HTERT RPE-1 (cell line): ENCODE data around the gene DOK7.
"Not testable (repeated sequence)": the region's sequence is repeated elsewhere in the genome, so short reads cannot be mapped to it uniquely, and the experiment has no call there.

Experiments used
- in situ Hi-C: fragments of 300-500 bp; cut with MboI; formaldehyde crosslinking; loops from 4 replicates; pipeline ENCODE4 v1.14.3; 2020; ENCODE audit warnings: low sequenced_read_pairs

The DOK7 gene

DNA sequence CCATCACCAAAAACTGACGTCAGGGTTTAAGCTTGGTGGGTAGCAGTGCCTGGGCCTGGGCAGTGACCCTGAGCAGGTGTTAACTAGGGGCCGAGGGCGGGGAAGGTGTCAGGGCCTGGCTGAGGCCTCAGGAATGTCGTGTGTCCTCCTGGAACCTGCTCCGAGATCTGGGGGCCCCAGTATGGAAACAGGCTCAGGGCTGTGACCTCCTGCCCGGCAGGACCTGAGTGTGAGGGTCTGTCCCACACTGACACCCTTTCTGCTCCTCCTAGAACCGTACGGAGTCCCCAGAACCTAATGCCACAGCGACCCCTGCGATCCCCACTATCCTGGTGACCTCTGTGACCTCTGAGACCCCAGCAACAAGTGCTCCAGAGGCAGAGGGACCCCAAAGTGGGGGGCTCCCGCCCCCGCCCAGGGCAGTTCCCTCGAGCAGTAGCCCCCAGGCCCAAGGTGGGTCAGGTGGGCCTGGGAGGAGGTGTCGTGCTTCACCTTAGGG, 20.6 kb upstream of the DOK7 start:
- in situ Hi-C loops = no loop called here

DNA sequence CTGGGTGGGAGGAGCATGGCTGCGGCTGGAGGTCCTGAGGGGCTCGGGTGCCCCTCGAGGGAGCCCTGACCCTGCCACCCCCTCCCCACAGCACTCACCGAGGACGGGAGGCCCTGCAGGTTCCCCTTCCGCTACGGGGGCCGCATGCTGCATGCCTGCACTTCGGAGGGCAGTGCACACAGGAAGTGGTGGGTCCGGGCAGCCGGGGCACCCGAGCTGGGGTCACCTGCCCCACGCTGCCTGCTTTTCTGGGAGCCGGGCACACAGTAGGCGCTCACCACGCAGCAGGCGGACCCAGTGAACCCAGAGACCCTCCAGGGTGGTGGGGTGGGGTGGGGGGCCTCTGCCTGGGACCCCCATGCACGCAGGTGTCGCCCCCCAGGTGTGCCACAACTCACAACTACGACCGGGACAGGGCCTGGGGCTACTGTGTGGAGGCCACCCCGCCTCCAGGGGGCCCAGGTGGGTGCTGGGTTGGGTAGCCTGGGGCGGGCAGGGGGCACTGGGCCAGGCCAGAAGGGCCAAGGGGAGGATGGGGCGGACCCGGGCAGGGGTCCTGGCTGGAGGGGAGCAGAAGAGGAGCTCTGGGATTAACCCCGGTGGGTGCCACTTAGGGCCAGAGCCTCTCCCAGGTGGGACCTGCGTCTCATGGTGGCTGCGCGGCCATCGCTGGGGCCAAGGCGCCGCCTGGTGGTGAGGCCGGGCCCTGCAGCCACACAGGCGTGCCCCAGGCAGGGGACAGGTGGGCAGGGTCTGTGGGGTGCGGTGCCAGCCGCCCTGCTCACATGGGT, 20.0 kb upstream of the DOK7 start:
- in situ Hi-C loops = no loop called here

DNA sequence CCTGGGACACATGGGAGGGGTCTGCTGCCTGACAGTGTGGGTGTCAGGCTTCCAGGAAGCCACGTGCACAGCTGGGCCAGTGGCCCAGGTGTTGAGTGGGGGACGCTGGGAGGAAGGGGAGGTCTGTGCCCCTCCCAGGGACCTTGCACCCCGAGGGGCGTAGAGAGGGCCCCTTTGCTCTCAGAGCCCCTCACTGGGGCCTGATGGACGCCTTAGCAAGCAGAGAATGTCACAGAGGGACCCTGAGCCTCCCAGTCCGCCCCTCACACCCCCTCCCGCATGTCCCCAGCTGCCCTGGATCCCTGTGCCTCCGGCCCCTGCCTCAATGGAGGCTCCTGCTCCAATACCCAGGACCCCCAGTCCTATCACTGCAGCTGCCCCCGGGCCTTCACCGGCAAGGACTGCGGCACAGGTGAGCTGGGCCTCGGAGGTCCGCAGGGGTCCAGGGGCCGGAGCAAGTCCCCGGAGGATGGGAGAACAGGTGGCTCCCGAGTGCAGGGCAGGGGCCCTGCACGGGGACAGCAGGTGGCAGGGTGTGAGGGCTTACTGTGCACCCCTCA, 19.3 kb upstream of the DOK7 start:
- in situ Hi-C loops = no loop called here

DNA sequence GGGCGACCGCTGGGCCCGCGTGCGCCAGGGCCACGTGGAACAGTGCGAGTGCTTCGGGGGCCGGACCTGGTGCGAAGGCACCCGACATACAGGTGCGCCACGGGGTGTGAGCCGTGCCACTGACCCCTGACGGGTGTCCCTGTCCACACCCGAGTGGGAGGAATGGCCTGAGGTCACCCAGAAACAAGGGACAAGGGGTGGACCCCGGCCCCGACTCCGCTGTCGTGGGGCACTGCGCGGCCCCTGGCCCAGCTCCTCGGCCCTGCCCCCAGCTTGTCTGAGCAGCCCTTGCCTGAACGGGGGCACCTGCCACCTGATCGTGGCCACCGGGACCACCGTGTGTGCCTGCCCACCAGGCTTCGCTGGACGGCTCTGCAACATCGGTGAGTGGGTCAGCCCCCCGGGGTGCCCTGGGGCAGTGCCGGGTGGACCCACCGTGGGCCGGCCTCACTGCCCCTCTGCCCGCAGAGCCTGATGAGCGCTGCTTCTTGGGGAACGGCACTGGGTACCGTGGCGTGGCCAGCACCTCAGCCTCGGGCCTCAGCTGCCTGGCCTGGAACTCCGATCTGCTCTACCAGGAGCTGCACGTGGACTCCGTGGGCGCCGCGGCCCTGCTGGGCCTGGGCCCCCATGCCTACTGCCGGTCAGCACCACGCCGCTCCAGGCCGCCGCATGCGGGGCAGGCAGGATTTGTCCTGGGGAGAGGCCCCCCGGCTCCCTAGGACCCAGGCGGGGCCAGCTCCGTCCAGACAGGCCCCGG, 18.6 kb upstream of the DOK7 start:
- in situ Hi-C loops = no loop called here

DNA sequence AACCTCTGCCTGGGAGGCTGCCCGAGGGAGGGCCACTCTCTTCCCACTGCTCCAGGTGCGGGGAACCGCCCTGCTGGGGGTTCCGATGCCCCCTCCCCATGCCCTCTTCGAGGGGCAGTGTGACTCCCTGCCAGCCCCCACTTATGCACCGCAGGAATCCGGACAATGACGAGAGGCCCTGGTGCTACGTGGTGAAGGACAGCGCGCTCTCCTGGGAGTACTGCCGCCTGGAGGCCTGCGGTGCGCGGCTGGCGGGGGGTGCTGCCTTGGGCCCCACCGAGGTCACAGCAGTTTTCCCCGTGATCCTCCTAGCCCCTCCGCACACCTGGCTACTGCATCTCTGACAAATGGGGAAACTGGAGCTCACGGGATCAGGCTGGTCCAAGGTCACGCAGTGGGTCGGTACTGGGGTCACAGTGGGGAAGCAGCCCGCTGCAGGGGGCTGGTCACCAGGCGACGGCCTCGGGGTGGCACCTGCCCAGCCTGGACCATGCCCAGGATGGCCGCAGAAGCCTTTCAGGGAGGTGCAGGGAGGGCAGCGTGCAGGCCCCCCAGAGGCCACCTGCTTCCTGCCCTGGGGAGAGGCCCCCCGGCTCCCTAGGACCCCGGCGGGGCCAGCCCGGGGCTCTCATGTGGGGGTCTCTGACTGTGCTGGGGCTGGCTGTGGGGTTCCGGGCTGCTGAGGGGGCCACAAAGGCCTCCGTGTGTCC, 17.8 kb upstream of the DOK7 start:
- in situ Hi-C loops = no loop called here

DNA sequence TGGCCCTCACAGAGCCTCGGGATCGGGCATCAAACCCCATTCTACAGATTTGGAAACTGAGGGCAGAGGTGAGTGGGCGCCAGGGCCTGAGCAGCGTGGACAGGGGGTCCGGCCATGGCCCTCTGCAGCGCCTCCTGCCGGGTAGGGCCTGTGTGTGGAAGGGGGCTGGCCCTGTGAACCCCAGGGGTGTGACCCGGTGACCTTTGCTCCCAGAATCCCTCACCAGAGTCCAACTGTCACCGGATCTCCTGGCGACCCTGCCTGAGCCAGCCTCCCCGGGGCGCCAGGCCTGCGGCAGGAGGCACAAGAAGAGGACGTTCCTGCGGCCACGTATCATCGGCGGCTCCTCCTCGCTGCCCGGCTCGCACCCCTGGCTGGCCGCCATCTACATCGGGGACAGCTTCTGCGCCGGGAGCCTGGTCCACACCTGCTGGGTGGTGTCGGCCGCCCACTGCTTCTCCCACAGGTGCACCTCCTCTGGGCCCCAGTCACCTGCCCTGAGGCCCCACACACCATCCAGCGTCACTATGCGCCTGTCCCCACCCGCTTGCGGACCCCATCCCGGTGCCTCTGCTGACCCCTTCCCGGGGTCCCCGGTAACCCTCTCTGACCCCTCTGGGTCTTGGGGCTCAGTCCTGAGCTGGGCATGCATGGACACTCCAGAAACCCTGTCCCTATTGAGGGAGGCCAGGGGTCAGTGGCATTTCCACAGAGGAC, 17.1 kb upstream of the DOK7 start:
- in situ Hi-C loops = no loop called here

DNA sequence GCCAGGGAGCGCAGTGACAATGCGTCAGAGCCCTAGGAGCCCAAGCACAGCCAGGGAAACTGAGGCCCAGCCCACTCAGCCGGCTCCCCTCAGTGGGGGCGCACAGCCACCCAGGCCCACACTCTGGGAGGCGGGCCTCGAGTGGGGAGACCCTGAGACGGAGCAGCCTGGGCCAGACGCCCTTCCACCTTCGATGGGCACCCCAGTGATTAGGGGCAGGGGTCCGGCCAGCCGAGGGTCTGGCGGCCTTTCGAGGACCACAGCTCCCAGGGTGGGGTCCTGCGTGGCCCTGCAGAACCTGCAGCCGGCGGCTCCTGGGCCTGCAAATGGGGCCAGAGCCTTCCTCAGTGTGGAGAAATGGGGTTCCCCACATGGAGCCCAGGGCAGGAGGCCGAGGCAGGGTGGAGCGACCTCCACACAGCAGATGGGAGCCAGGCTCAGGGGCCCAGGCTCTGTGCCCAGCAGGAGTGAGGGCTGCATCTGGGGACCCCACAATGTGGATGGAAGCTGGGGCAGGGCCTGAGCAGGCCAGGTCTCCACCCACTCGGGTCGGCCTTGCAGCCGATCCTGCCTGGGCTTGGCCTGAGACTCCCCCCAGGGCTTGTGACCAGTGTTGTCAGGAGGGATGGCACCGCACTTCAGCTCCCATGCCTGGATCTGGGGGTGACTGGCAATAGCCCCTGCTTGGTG, 16.3 kb upstream of the DOK7 start:
- in situ Hi-C loops = no loop called here

DNA sequence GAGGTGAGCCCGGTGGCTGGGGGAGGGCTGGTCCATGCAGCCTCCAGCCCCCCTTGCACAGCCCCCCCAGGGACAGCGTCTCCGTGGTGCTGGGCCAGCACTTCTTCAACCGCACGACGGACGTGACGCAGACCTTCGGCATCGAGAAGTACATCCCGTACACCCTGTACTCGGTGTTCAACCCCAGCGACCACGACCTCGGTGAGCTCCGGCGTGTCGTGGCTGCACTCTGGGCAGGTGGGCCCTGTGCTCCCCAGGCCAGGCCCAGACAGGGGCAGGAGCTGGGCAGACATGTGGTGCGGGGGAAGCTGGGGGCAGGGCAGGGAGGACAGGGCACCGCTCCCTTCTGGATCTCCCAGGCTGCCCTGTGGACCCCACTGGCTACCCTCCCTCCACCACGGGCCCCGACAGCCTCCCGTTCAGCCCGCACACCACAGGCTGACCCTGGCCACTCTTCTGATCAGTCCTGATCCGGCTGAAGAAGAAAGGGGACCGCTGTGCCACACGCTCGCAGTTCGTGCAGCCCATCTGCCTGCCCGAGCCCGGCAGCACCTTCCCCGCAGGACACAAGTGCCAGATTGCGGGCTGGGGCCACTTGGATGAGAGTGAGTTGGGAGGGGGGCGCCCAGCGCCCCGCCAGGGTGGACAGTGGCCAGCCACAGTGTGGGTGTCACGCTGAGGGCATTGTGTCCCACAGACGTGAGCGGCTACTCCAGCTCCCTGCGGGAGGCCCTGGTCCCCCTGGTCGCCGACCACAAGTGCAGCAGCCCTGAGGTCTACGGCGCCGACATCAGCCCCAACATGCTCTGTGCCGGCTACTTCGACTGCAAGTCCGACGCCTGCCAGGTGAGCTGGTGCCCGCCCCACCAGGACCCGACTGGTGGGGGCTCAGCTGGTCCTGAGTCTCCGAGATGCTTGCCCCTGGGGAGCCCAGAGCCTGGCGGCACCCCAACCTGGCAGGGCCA, 15.4 kb upstream of the DOK7 start:
- in situ Hi-C loops = no loop called here

DNA sequence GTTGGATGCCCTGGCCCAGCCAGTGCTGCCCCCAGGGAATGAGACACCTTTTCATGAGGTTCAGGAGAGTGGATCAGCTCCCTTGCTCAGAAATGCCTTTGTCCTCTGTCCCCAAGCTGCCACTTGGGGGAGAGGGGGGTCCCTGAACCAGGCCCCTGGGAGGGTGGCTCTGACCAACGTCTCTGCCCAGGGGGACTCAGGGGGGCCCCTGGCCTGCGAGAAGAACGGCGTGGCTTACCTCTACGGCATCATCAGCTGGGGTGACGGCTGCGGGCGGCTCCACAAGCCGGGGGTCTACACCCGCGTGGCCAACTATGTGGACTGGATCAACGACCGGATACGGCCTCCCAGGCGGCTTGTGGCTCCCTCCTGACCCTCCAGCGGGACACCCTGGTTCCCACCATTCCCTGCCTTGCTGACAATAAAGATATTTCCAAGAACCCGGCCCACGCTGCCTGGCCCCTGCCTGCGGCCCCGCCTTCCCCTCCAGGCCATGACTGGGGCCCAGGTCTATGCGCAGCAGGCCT, 14.0 kb upstream of the DOK7 start:
- in situ Hi-C loops = no loop called here

DNA sequence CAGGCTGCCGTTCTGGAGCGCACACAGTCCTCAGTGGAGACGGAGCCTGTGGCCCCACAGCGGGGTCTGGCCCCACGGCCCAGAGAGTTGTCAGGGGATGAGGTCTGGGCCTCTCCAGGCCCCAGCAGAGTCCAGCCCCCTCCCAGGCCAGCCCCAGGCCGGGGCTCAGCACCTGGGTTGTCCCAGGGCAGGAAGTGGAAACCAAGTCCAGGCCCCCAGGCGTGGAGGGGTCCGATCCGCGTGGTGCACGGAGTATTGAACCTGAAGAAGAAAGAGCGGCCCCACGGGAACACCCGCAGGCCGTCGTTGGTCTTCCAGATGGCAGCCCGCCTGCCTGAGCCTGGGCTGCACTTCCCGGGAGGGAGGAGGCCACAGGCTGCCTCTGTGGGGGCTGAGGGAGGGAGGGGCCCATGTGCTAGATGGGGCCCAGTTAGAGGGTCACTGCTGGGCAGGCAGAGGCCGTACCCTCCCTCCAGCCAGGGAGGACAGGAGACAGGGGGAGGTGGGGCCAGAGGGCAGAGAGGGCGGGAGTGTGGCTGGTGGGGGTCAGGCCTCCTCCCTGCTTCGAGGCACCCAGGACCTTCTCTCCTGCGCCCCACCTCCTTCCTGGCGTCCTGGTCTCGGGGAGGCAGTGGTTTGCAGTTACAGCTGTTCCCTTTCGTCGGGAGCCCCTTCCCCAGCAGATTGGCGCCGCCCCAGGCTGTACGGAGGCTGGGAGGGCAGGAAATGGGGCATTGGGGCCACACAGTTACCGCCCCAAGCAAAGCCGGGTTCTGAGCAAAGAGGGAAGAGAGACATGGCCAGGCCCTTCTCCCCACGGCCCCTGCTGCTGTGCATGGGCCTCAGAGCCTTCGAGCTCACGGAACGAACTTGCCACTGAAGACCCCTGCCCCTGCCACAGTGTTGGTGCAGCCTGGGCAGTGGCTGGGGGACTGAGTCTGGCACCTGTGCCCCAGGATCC, 13.3 kb upstream of the DOK7 start:
- in situ Hi-C loops = no loop called here

DNA sequence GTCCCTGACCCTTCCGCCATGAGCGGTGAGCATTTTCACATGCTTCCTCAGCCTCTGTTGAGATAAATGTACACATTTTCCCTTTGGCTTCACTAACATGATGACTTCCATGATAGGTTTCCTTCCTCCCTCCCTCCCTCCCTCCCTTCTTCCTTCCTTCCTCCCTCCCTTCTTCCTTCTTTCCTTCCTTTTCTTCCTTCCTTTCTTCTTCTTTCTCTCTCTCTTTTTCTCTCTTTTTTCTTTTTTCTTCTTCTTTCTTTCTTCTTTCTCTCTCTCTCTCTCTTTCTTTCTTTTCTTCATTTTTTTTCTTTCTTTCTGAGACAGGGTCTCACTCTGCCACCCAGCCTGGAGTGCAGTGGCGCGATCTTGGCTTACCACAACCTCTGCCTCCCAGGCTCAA, 12.5 kb upstream of the DOK7 start:
- in situ Hi-C loops = no loop called here

DNA sequence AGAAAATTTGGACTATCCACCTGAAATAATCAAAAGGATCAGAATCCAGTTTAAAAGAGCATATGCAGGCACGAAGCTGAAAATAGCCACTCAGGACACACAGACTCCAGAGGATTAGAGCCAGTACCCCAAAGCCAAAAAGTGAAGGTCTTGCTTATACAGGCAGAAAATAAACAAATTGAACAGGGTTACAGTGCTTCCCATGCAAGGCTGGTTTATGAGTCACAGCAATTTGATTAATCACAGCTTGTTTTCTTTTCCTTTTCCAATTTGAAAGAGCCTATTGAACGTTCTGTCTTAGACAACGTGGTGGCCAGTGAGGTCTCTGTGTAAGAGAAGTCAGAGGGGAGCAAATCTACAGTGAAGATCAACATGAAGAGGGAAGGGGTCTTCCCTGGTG, 11.2 kb upstream of the DOK7 start:
- in situ Hi-C loops = no loop called here

DNA sequence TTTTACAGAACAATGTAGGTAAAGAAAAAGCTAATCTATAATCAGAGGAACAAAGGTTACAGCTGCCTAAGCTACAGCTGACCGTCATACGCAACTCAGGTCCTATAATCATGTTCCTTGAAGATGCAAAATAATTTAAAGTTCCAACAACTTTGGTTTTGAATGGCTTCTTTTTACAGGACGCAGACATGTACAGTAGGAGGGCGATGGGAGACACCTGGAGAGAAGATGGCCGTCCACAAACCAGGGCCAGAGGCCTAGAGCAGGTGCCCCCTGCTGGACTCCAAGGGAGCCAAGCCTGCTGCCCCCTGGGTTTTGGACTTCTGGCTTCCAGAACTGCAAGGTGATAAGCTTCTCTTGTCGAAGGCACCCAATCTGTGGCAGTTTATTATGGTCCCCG, 10.7 kb upstream of the DOK7 start:
- in situ Hi-C loops = no loop called here

DNA sequence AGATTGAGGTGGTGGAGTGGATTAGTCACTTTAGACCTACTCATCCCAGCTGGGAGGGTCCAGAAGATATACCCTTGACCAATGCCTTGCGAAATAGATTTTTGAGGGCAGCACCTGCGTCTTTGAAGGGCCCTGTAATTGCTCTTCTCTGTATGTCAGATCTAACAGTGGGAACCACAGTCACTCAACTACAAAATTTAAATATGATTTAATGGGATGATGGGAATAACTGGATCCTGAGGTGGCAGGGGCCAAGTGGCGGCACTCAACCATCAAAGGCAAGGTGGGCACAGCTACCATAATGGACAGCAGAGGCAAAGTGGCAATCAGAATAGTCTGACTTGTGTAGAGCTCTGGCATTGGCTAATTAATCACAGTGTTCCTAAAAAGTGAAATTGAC, 7.5 kb upstream of the DOK7 start:
- in situ Hi-C loops = not testable (repeated sequence)

DNA sequence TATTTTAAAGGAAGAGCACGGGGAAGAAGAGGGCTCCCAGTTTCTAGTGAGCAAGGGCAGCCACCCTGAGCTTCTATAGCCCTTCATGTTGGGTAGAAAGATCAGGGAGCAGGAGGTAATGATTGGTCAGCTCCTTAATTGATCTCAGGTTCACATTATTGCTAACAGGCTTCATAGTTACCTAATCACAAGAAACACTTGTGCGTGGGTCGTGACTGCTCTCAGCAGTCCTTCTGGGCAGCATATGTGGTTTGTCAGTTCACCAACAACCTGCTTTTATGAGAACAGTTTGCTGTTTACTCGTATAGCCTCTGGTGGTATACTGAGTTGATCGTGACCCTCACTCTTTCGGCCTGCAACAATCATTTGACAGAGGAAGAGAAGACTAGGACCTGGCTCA, 4.7 kb upstream of the DOK7 start:
- in situ Hi-C loops = no loop called here

DNA sequence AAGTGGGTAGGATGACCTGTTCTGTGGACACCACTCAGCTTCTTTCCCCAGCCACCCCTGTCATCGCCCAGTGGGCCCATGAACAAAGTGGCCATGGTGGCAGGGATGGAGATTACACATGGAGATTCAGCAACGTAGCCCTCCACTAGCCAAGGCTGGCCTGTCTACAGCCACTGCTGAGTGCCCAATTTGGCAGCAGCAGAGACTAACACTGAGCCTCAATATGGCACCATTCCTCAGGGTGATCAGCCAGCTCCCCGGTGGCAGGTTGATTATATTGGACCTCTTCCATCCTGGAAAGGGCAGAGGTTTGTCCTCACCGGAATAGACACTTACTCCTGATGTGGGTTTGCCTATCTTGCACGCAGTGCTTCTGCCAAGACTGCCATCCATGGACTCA, 4.0 kb upstream of the DOK7 start:
- in situ Hi-C loops = not testable (repeated sequence)

DNA sequence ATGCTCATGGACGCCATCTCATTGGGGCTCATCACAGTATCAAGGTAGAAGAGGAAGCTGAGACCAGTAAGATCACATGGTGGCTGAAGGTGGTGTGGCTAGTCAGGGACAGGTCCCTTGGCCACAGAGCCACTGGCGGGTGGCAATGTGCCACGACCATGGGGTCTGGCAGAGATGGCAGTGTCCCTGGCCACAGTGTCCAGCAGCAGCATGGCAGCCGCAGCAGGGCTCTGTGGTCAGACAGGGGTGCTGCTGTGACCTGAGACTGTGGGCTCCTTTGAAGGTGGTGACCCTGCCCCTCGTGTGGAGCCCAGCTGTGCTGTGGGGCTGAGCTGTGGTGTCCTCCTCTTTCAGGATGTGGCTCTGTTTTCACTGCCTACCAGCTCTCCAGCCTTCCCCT, 2.2 kb upstream of the DOK7 start:
- in situ Hi-C loops = no loop called here
